ENCODE measurements around the gene TFR2. TPM values are rescaled to one million over a fixed set of nuclear protein-coding genes. Genes with fewer than 3 reads are reported as not detected.

Gene TFR2
- total RNA-seq, 3 donors from 2014 or later, result 0.48 TPM; not detected in 2

DNA sequence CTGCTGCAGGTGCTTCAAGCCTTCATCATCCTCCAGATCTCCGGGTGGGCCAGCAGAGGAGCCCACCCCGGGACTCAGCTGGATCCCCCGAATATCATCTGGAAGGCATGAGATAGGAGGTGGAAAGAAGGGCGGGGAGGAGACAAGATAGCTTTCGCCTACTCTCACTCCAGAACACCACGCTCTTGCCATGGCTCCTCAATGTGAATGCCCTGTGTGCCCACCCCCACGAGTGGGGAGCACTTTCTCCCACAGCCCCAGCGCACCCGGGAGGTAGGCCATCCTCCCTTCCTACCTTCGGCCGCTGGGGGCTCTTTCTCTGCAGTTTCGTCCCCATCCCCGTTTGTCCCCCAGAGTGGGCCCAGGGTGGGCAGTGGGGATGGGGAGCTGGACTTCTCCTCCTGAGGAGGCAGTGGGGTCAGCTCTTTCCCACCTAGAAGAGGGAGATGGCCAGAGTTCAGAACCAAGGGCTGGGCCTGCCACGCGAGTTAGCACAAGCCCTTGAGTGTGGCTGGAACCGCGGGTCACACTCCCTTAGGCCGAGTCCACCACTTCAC lies 43.8 kb upstream of the TFR2 start:
- intact Hi-C loops (cut with DNase I; ENCODE audit: low total_unique reads), result loop anchor here (5.0 to 10.0 kb wide), 2 partner anchors 110 to 208 kb away; partner anchors contain the start of genes SAP25 and TSC22D4
- H3K36me3 ChIP-seq, result peaks cover 35% of the 10 kb centered on the region
- no peak overlapping the region for H3K4me3 ChIP-seq

DNA sequence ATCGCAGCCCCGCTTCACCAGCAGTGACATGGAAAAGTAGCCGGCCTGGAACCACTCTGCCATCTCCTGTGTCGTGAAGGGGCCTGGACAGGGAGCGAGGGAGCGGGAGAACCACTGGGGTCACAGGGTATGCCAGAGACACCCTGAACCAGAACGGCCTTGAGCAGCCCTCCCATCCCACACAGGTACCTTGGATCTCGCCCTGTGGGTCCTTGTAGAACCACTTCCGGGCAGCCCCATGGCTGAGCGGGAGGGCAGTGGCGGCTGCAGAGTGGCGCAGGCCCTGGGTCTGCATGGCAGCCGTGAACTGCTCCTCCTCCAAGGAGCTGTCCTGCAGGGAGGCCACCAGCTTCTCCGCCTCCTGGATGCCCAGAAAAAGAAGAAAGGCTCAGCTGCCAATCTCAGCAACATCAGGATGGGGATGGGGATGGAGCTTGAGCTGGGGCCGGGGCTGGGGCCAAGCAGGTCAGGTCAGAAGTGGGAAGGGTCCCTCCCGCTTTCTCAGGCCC lies 43.2 kb upstream of the TFR2 start:
- Histone ChIP-seq H3K27ac (no peak overlapping the region), H3K36me3 (peaks cover 35% of the 10 kb centered on the region), H3K9me3 (no peaks in the 10 kb centered on the region), H3K4me1 (no peaks in the 10 kb centered on the region), H3K27me3 (no peaks in the 10 kb centered on the region), H3K4me3 (no peak overlapping the region)
- DNase-seq (ENCODE audit: low spot score in 2 of 2), result no peak
- TF ChIP-seq, protein P1, sequence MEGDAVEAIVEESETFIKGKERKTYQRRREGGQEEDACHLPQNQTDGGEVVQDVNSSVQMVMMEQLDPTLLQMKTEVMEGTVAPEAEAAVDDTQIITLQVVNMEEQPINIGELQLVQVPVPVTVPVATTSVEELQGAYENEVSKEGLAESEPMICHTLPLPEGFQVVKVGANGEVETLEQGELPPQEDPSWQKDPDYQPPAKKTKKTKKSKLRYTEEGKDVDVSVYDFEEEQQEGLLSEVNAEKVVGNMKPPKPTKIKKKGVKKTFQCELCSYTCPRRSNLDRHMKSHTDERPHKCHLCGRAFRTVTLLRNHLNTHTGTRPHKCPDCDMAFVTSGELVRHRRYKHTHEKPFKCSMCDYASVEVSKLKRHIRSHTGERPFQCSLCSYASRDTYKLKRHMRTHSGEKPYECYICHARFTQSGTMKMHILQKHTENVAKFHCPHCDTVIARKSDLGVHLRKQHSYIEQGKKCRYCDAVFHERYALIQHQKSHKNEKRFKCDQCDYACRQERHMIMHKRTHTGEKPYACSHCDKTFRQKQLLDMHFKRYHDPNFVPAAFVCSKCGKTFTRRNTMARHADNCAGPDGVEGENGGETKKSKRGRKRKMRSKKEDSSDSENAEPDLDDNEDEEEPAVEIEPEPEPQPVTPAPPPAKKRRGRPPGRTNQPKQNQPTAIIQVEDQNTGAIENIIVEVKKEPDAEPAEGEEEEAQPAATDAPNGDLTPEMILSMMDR (IDR thresholded peaks at IDR 0.05), result no peak
- TF ChIP-seq POLR2A (IDR thresholded peaks at IDR 0.05) (no peak), POLR2AphosphoS5 (IDR thresholded peaks at IDR 0.05) (no peak)
- intact Hi-C loops (cut with DNase I; ENCODE audit: low total_unique reads), result loop anchor here (5.0 to 10.0 kb wide), 2 partner anchors 110 to 207 kb away; partner anchors contain the start of genes SAP25 and TSC22D4

More for the DNA sequence above, 43.8 kb upstream of the TFR2 start:
- Histone ChIP-seq H3K9me3 (no peaks in the 10 kb centered on the region), H3K27ac (no peak overlapping the region), H3K4me1 (no peaks in the 10 kb centered on the region), H3K27me3 (no peaks in the 10 kb centered on the region)
- no peak for DNase-seq (ENCODE audit: low spot score in 2 of 2)
- TF ChIP-seq, protein P1 (IDR thresholded peaks at IDR 0.05), result no peak

DNA sequence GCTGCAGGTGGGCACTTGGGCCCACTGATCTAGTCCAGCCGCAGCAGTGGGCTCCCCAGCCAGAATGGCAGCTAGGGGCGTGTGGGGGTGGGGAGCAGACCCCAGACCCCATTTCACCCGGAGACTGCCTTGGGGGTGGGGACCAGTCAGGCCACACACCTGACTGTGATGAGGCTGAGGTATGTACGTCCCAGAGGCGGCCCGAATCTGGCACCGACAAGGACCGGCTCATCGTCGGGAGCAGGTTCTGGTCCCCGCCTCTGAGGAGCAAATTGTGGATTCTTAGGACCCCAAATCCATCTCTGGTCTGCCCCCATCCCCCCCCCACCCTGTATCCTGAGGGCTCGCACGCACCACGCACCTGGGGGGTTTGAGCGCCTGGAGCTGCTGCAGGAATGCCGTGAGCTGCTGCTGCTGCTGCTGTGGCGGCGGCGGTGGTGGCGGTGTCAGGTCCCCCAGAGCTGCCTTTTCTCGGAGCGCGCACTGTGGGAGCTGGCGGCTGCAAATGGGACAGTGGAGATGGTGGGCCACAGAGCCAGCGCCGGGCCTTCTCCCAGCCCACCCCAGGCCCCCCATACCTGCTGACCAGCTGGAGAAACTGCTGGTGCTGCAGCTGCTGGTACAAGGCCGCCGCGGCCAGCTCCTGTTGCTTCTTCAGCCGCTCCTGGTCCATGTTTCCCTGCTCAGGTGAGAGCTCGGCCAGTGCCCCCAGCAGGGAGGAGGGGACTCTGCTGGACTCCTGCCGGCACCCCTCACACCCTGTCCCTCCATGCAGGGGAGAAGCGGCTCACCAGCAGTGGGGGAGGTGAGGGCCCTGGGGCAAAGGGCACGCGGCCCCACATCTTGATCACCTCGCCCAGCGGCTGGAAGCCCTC lies 42.5 kb upstream of the TFR2 start:
- DNase-seq (ENCODE audit: low spot score in 2 of 2), result no peak
- Histone ChIP-seq H3K27ac (no peak overlapping the region), H3K9me3 (no peaks in the 10 kb centered on the region), H3K36me3 (peaks cover 35% of the 10 kb centered on the region), H3K27me3 (no peaks in the 10 kb centered on the region), H3K4me1 (no peaks in the 10 kb centered on the region), H3K4me3 (no peak overlapping the region)
- TF ChIP-seq POLR2AphosphoS5 (IDR thresholded peaks at IDR 0.05) (no peak), POLR2A (IDR thresholded peaks at IDR 0.05) (no peak)
- TF ChIP-seq, protein P1 (IDR thresholded peaks at IDR 0.05), result no peak
- intact Hi-C loops (cut with DNase I; ENCODE audit: low total_unique reads), result loop anchor here (10.0 kb wide), 1 partner anchor 109 kb away; the partner anchor contains the start of gene SAP25

DNA sequence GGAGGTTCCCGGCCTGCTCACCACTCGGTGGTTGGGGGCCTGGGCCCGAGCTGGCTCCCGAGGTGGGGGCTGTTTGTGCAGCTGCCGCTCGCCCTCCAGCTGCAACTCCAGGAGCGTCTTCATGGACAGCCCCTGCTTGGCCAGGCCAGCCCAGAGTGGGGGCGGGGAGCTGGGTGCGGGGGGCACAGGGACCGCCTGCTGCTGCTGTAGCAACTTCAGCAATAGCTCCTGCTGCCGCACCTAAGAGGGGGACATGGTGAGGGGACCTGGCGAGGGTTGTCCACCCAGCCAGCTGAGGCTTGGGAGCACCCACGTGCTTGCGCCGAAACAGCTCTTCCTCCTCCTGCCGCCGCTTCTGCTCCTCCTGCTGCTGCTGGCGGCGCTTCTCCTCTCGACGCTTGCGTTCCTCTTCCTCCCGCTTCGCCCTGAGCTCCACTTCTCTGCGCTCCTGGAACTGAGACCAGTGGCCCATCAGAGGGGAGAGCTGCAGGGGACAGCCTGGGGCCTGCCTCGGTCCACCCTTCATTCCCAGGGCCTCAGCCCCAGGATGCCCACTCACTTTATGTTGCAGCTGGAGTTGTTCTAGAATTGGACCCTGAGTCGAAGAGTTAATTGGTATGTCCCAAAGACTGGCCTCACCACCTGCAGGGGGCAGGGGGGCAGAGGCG lies 41.8 kb upstream of the TFR2 start:
- Histone ChIP-seq H3K27ac (peak overlapping the region in 1 of 2 donors; percentile 48), H3K4me1 (no peaks in the 10 kb centered on the region), H3K27me3 (no peaks in the 10 kb centered on the region), H3K9me3 (no peaks in the 10 kb centered on the region), H3K4me3 (no peak overlapping the region), H3K36me3 (peaks cover 35% of the 10 kb centered on the region)
- no peak for DNase-seq (ENCODE audit: low spot score in 2 of 2)
- TF ChIP-seq POLR2A (IDR thresholded peaks at IDR 0.05) (no peak), POLR2AphosphoS5 (IDR thresholded peaks at IDR 0.05) (no peak)
- TF ChIP-seq, protein P1 (IDR thresholded peaks at IDR 0.05), result no peak
- intact Hi-C loops (cut with DNase I; ENCODE audit: low total_unique reads), result loop anchor here (10.0 kb wide), 1 partner anchor 108 kb away; the partner anchor contains the start of gene SAP25

Data from breast epithelium (tissue), 4 donors.